ENCODE data around the gene ABT1. TPM values are rescaled to one million over a fixed set of nuclear protein-coding genes. Genes with fewer than 3 reads are reported as not detected.

ABT1 gene
- total RNA-seq, 2 donors from 2014 or later = 7.3 to 8.8 TPM

- TF ChIP-seq, protein P1, sequence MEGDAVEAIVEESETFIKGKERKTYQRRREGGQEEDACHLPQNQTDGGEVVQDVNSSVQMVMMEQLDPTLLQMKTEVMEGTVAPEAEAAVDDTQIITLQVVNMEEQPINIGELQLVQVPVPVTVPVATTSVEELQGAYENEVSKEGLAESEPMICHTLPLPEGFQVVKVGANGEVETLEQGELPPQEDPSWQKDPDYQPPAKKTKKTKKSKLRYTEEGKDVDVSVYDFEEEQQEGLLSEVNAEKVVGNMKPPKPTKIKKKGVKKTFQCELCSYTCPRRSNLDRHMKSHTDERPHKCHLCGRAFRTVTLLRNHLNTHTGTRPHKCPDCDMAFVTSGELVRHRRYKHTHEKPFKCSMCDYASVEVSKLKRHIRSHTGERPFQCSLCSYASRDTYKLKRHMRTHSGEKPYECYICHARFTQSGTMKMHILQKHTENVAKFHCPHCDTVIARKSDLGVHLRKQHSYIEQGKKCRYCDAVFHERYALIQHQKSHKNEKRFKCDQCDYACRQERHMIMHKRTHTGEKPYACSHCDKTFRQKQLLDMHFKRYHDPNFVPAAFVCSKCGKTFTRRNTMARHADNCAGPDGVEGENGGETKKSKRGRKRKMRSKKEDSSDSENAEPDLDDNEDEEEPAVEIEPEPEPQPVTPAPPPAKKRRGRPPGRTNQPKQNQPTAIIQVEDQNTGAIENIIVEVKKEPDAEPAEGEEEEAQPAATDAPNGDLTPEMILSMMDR (IDR thresholded peaks at IDR 0.05) = no peak
- peak overlapping the region; percentile 87 to 88 for H3K27ac ChIP-seq
- peaks cover 0 to 15% of the 10 kb centered on the region in 2 donors for H3K27me3 ChIP-seq
- H3K36me3 ChIP-seq = peaks cover 13% of the 10 kb centered on the region
- no peak for DNase-seq (ENCODE audit: low spot score)
- H3K4me1 ChIP-seq = peaks cover 0 to 24% of the 10 kb centered on the region in 2 donors
- peak overlapping the region; percentile 93 for H3K4me3 ChIP-seq
- no peaks in the 10 kb centered on the region for H3K9me3 ChIP-seq
Measured at GRCh38 chr6:26597389-26597766, 625 bp downstream of the ABT1 start.

DNA sequence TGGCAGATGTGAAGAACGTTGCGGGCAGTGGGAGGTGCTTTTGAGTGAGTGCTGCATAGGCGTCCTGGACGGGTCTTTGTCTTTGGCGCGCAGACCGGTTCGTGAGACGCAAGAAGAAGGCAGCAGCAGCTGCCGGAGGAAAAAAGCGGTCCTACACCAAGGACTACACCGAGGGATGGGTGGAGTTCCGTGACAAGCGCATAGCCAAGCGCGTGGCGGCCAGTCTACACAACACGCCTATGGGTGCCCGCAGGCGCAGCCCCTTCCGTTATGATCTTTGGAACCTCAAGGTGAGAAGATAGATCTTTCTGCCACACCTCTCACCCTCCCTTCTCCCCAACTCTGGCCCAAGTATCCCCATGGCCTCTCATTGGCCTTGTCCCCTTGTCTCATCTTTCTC is 1.1 kb downstream of the ABT1 start:
- Histone ChIP-seq H3K36me3 (peaks cover 13% of the 10 kb centered on the region), H3K4me3 (peak overlapping the region; percentile 93), H3K27me3 (peaks cover 0 to 15% of the 10 kb centered on the region in 2 donors), H3K27ac (no peak overlapping the region), H3K4me1 (peaks cover 0 to 24% of the 10 kb centered on the region in 2 donors), H3K9me3 (no peaks in the 10 kb centered on the region)
- DNase-seq (ENCODE audit: low spot score) = no peak
- TF ChIP-seq, protein P1 (IDR thresholded peaks at IDR 0.05) = no peak

DNA sequence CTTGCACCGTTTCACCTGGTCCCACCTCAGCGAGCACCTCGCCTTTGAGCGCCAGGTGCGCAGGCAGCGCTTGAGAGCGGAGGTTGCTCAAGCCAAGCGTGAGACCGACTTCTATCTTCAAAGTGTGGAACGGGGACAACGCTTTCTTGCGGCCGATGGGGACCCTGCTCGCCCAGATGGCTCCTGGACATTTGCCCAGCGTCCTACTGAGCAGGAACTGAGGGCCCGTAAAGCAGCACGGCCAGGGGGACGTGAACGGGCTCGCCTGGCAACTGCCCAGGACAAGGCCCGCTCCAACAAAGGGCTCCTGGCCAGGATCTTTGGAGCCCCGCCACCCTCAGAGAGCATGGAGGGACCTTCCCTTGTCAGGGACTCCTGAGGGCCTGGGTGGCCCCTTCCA is 1.5 kb downstream of the ABT1 start:
- Histone ChIP-seq H3K36me3 (peaks cover 13% of the 10 kb centered on the region), H3K27ac (no peak overlapping the region), H3K9me3 (no peaks in the 10 kb centered on the region), H3K4me3 (peak overlapping the region in 1 of 2 donors; percentile 93), H3K4me1 (peaks cover 0 to 24% of the 10 kb centered on the region in 2 donors), H3K27me3 (peaks cover 0 to 11% of the 10 kb centered on the region in 2 donors)
- TF ChIP-seq, protein P1 (IDR thresholded peaks at IDR 0.05) = no peak
- DNase-seq (ENCODE audit: low spot score) = no peak

GRCh38 chr6:26599134-26599533 is 2.4 kb downstream of the ABT1 start:
- TF ChIP-seq, protein P1 (IDR thresholded peaks at IDR 0.05) = no peak
- H3K27me3 ChIP-seq = peaks cover 0 to 3% of the 10 kb centered on the region in 2 donors
- H3K36me3 ChIP-seq = peaks cover 13% of the 10 kb centered on the region
- peaks cover 0 to 24% of the 10 kb centered on the region in 2 donors for H3K4me1 ChIP-seq
- no peak for DNase-seq (ENCODE audit: low spot score)
- no peak overlapping the region for H3K4me3 ChIP-seq
- no peaks in the 10 kb centered on the region for H3K9me3 ChIP-seq
- no peak overlapping the region for H3K27ac ChIP-seq

- Histone ChIP-seq H3K36me3 (peaks cover 13% of the 10 kb centered on the region), H3K4me3 (no peak overlapping the region), H3K9me3 (no peaks in the 10 kb centered on the region), H3K4me1 (peaks cover 0 to 24% of the 10 kb centered on the region in 2 donors), H3K27ac (no peak overlapping the region), H3K27me3 (no peaks in the 10 kb centered on the region)
- TF ChIP-seq, protein P1 (IDR thresholded peaks at IDR 0.05) = no peak
- no peak for DNase-seq (ENCODE audit: low spot score)
Measured at GRCh38 chr6:26599591-26599990, 2.8 kb downstream of the ABT1 start.

DNA sequence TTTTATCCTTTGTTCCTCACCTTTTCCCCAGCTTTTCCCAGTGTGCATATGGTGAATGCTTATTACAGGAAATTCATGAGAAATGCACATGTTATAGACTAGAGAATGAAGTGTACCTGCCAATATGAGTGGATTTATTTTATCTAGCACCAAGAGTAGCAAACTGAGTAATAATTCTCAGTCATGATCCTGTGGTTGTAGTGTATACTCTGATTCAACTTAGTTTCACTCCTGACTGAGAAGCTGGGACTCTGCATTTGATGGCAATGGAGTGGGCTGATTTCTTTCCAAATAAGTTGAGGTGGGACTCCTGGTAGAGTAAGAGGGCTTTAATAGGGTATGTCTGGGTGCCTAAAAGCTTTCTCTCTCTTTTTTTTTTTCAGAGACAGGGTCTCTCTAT is 4.0 kb downstream of the ABT1 start:
- no peak for DNase-seq (ENCODE audit: low spot score)
- Histone ChIP-seq H3K27me3 (no peaks in the 10 kb centered on the region), H3K27ac (no peak overlapping the region), H3K9me3 (no peaks in the 10 kb centered on the region), H3K4me1 (peaks cover 0 to 15% of the 10 kb centered on the region in 2 donors), H3K4me3 (no peak overlapping the region), H3K36me3 (peaks cover 13% of the 10 kb centered on the region)
- TF ChIP-seq, protein P1 (IDR thresholded peaks at IDR 0.05) = no peak
